Transverse colon (tissue), 3 donors: ENCODE data around the gene POLR2F.

Experiments used
- EP300 ChIP-seq: sonication (generic); formaldehyde crosslinking; IDR thresholded peaks from one replicate; pipeline ENCODE4 v1.6.1; 2017; ENCODE audit warnings: antibody characterized with exemption, low read depth
- TF ChIP-seq, protein P1 (sequence below), 5 experiments: fragments of 200-600 bp in 3 of 5; fragments of 450-650 bp in 2 of 5; sonication (generic) in 3 of 5; IDR thresholded peaks; 1 replicate in 2 of 5; 2 replicates in 3 of 5; pipeline ENCODE4 v1.5.1; 2016 to 2017; ENCODE audit warnings: antibody characterized with exemption in 5 of 5, inconsistent platforms in 3 of 5, mild to moderate bottlenecking in 2 of 5, moderate library complexity in 1 of 5

DNA sequence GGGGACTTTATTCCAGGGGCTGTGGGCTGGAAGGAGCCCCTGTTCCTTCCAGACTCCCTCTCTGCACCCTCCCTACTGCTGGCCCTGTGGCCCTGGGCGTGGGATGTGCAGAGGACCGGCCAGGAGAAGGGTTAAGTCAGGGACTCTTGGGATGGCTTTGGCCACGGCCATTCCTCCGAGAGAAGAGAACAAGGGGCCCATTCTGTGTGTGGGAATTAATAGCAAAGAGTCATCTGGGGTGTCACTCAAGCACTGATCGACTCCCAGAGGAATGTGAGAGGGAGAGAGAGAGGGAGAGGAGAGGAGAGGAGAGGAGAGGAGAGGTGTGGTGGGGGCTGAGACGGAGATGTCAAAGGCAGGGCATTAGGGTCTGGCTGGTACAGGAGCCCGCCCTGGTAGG, 45.0 kb downstream of the POLR2F start:
- TF ChIP-seq, protein P1, sequence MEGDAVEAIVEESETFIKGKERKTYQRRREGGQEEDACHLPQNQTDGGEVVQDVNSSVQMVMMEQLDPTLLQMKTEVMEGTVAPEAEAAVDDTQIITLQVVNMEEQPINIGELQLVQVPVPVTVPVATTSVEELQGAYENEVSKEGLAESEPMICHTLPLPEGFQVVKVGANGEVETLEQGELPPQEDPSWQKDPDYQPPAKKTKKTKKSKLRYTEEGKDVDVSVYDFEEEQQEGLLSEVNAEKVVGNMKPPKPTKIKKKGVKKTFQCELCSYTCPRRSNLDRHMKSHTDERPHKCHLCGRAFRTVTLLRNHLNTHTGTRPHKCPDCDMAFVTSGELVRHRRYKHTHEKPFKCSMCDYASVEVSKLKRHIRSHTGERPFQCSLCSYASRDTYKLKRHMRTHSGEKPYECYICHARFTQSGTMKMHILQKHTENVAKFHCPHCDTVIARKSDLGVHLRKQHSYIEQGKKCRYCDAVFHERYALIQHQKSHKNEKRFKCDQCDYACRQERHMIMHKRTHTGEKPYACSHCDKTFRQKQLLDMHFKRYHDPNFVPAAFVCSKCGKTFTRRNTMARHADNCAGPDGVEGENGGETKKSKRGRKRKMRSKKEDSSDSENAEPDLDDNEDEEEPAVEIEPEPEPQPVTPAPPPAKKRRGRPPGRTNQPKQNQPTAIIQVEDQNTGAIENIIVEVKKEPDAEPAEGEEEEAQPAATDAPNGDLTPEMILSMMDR (IDR thresholded peaks at IDR 0.05): no peak
- no peak for TF ChIP-seq EP300
